ENCODE measurements around the gene CDK5. TPM values are rescaled to one million over a fixed set of nuclear protein-coding genes. Genes with fewer than 3 reads are reported as not detected.
A peak's percentile ranks its signal among the peaks of the same experiment; 100 is the strongest.

CDK5 gene
- total and polyA plus RNA-seq, 2 of the 13 experiments (the other 11 are each of a cell fraction or from before 2014, with no cell fraction given): 16.4 to 21.3 TPM

- no peak for TF ChIP-seq ATF7 (IDR thresholded peaks at IDR 0.05)
- TF ChIP-seq ATF7 (CRISPR knock-in tag; IDR thresholded peaks at IDR 0.05): no peak
- TF ChIP-seq AGO2 (optimal IDR thresholded peaks at IDR 0.05; ENCODE audit: low read depth, low read length): peak; percentile 66
- TF ChIP-seq ZFY (CRISPR knock-in tag; IDR thresholded peaks at IDR 0.05): peak; percentile 78
- 0 out of 2 replicates have a peak, but pooled peaks have one; percentile 65 for TF ChIP-seq ZBTB25 (CRISPR knock-in tag; IDR thresholded peaks at IDR 0.05)
- TF ChIP-seq DDIT3 (CRISPR knock-in tag; IDR thresholded peaks at IDR 0.05): no peak
- TF ChIP-seq ZSCAN30 (CRISPR knock-in tag; IDR thresholded peaks at IDR 0.05): no peak
- no peak for TF ChIP-seq PPARG (CRISPR knock-in tag; conservative IDR thresholded peaks at IDR 0.05)
- no peak for TF ChIP-seq RELA (CRISPR knock-in tag; IDR thresholded peaks at IDR 0.05)
- no peak for TF ChIP-seq CBX2 (IDR thresholded peaks at IDR 0.05; ENCODE audit: low read depth, low read length)
- no peak for TF ChIP-seq CBX2 (CRISPR knock-in tag; IDR thresholded peaks at IDR 0.05; ENCODE audit: low read depth)
- no peak for TF ChIP-seq ZNF710 (CRISPR knock-in tag; IDR thresholded peaks at IDR 0.05; ENCODE audit: borderline replicate concordance)
- no peak for TF ChIP-seq HOXA9 (CRISPR knock-in tag; IDR thresholded peaks at IDR 0.05; ENCODE audit: borderline replicate concordance)
- TF ChIP-seq PITX1 (CRISPR knock-in tag; IDR thresholded peaks at IDR 0.05): peak; percentile 79
- no peak for TF ChIP-seq TCF12 (IDR thresholded peaks at IDR 0.05)
- no peak for TF ChIP-seq TCF12 (CRISPR knock-in tag; IDR thresholded peaks at IDR 0.05)
- TF ChIP-seq KLF13 (CRISPR knock-in tag; IDR thresholded peaks at IDR 0.05): no peak
- TF ChIP-seq ONECUT2 (CRISPR knock-in tag; IDR thresholded peaks at IDR 0.05): no peak
- no peak for TF ChIP-seq ZNF180 (CRISPR knock-in tag; IDR thresholded peaks at IDR 0.05; ENCODE audit: borderline replicate concordance, low read depth)
- peak; percentile 84; the same call in 1 of the 2 replicates for TF ChIP-seq HNRNPL (IDR thresholded peaks at IDR 0.05; ENCODE audit: low read depth, low read length)
- no peak for TF ChIP-seq NCOA5 (CRISPR knock-in tag; IDR thresholded peaks at IDR 0.05)
- no peak for TF ChIP-seq ZNF337 (CRISPR knock-in tag; IDR thresholded peaks at IDR 0.05; ENCODE audit: borderline replicate concordance, low read depth)
- no peak for TF ChIP-seq ZNF513 (CRISPR knock-in tag; conservative IDR thresholded peaks at IDR 0.05)
- 0 out of 2 replicates have a peak, but pooled peaks have one; percentile 60 for TF ChIP-seq ZNF33B (CRISPR knock-in tag; IDR thresholded peaks at IDR 0.05)
- no peak for TF ChIP-seq ZNF160 (CRISPR knock-in tag; IDR thresholded peaks at IDR 0.05)
- TF ChIP-seq TARDBP (CRISPR knock-in tag; IDR thresholded peaks at IDR 0.05): peak; percentile 79; the same call in 1 of the 2 replicates
- peak; percentile 49; the same call in 1 of the 2 replicates for TF ChIP-seq ZNF143 (CRISPR knock-in tag; IDR thresholded peaks at IDR 0.05)
These were observed 28.3 kb upstream of the CDK5 start, which contains the start of gene AGAP3 (continued) for GRCh38 chr7:151085691-151086620.

All from HepG2 (cell line).